MG63 (cell line): ENCODE measurements around the gene STAM2. TPM values are rescaled to one million over a fixed set of nuclear protein-coding genes. Genes with fewer than 3 reads are reported as not detected.
"Not testable (repeated sequence)": the region's sequence is repeated elsewhere in the genome, so short reads cannot be mapped to it uniquely, and the experiment has no call there.

Experiments used
- DNase-seq: peaks from one replicate; pipeline ENCODE4 v3.0.0-alpha.2; 2020
- H3K27me3 ChIP-seq: fragments of 250-450 bp; sonication (Bioruptor Pico); 2 replicates; pipeline ENCODE4 v1.5.1; 2020; ENCODE audit warnings: mild to moderate bottlenecking, moderate library complexity
- H3K36me3 ChIP-seq: fragments of 250-450 bp; sonication (Bioruptor Pico); 2 replicates; pipeline ENCODE4 v1.5.1; 2020; ENCODE audit warnings: mild to moderate bottlenecking, moderate library complexity
- H3K4me3 ChIP-seq: fragments of 250-450 bp; sonication (Bioruptor Pico); 2 replicates; pipeline ENCODE4 v1.5.1; 2020; ENCODE audit warnings: mild to moderate bottlenecking, moderate library complexity
- H3K9me3 ChIP-seq: fragments of 250-450 bp; sonication (Bioruptor Pico); 2 replicates; pipeline ENCODE4 v1.5.1; 2020; ENCODE audit warnings: mild to moderate bottlenecking, moderate library complexity
- total RNA-seq: library from RNA; depleted of rRNA; stranded (reverse); fragments of >200 nt; shearing (Covaris generic); gene quantifications from 2 replicates; pipeline ENCODE4 v1.2.3, GENCODE V29; 2014; ENCODE audit warnings: low replicate concordance; rRNA removed

STAM2 gene
- 31.9 and 33.1 TPM in 2 replicates for total RNA-seq

- no peaks in the 10 kb centered on the region for H3K27me3 ChIP-seq
Measured at GRCh38 chr2:152175368-152176112, at the start of gene STAM2. TSS of gene STAM2 (minus strand) at chr2:152175763. CDS start at chr2:152175642, 121 bp downstream.

GRCh38 chr2:152223977-152224376 is 48.4 kb upstream of the STAM2 start:
- H3K36me3 ChIP-seq: no peaks in the 10 kb centered on the region
- no peaks in the 10 kb centered on the region for H3K27me3 ChIP-seq
- H3K9me3 ChIP-seq: no peaks in the 10 kb centered on the region
- no peak overlapping the region for H3K4me3 ChIP-seq
- DNase-seq: no peak

More at GRCh38 chr2:152175368-152176112, at the start of gene STAM2:
- peak within 1 kb of the TSS; percentile 84 for H3K4me3 ChIP-seq
- no peaks in the 10 kb centered on the region for H3K36me3 ChIP-seq
- DNase-seq: peak; percentile 88
- no peaks in the 10 kb centered on the region for H3K9me3 ChIP-seq

GRCh38 chr2:152222975-152223637 is 47.5 kb upstream of the STAM2 start:
- DNase-seq: peak; percentile 40
- no peak overlapping the region for H3K4me3 ChIP-seq
- H3K36me3 ChIP-seq: no peaks in the 10 kb centered on the region
- no peaks in the 10 kb centered on the region for H3K27me3 ChIP-seq
- H3K9me3 ChIP-seq: no peaks in the 10 kb centered on the region

GRCh38 chr2:152221839-152222238 is 46.3 kb upstream of the STAM2 start:
- H3K4me3 ChIP-seq: no peak overlapping the region
- no peaks in the 10 kb centered on the region for H3K36me3 ChIP-seq
- no peaks in the 10 kb centered on the region for H3K27me3 ChIP-seq
- H3K9me3 ChIP-seq: no peaks in the 10 kb centered on the region
- DNase-seq: peak; percentile 66

GRCh38 chr2:152219077-152219828 is 43.7 kb upstream of the STAM2 start:
- H3K9me3 ChIP-seq: no peaks in the 10 kb centered on the region
- H3K36me3 ChIP-seq: no peaks in the 10 kb centered on the region
- DNase-seq: no peak
- H3K4me3 ChIP-seq: no peak overlapping the region
- H3K27me3 ChIP-seq: no peaks in the 10 kb centered on the region

GRCh38 chr2:152201466-152201830 is 25.9 kb upstream of the STAM2 start:
- Histone ChIP-seq H3K9me3 (peaks cover 7% of the 10 kb centered on the region), H3K27me3 (no peaks in the 10 kb centered on the region), H3K36me3 (no peaks in the 10 kb centered on the region), H3K4me3 (no peak overlapping the region)
- no peak for DNase-seq

- peak; percentile 99 for DNase-seq
- peak overlapping the region; percentile 7 for H3K4me3 ChIP-seq
- H3K36me3 ChIP-seq: no peaks in the 10 kb centered on the region
- H3K27me3 ChIP-seq: no peaks in the 10 kb centered on the region
- H3K9me3 ChIP-seq: peaks cover 7% of the 10 kb centered on the region
Measured at GRCh38 chr2:152200565-152201465, 25.3 kb upstream of the STAM2 start.

GRCh38 chr2:152200101-152200500 is 24.5 kb upstream of the STAM2 start:
- Histone ChIP-seq H3K36me3 (no peaks in the 10 kb centered on the region), H3K9me3 (peaks cover 7% of the 10 kb centered on the region), H3K4me3 (no peak overlapping the region), H3K27me3 (no peaks in the 10 kb centered on the region)
- DNase-seq: no peak

GRCh38 chr2:152198499-152198898 is 22.9 kb upstream of the STAM2 start:
- no peaks in the 10 kb centered on the region for H3K27me3 ChIP-seq
- no peak overlapping the region for H3K4me3 ChIP-seq
- H3K36me3 ChIP-seq: no peaks in the 10 kb centered on the region
- H3K9me3 ChIP-seq: peaks cover 7% of the 10 kb centered on the region
- DNase-seq: no peak

- H3K36me3 ChIP-seq, DNase-seq: not testable (repeated sequence)
Measured at GRCh38 chr2:152197508-152198284, 22.1 kb upstream of the STAM2 start.

GRCh38 chr2:152189622-152190495 is 14.3 kb upstream of the STAM2 start:
- Histone ChIP-seq H3K27me3 (no peaks in the 10 kb centered on the region), H3K36me3 (no peaks in the 10 kb centered on the region), H3K9me3 (no peaks in the 10 kb centered on the region), H3K4me3 (no peak overlapping the region)
- peak; percentile 14 for DNase-seq

More at GRCh38 chr2:152197508-152198284, 22.1 kb upstream of the STAM2 start:
- not testable (repeated sequence) for H3K4me3 ChIP-seq, H3K9me3 ChIP-seq, H3K27me3 ChIP-seq

GRCh38 chr2:152186808-152187207 is 11.2 kb upstream of the STAM2 start:
- not testable (repeated sequence) for H3K9me3 ChIP-seq, DNase-seq, H3K27me3 ChIP-seq

GRCh38 chr2:152186262-152186661 is 10.7 kb upstream of the STAM2 start:
- H3K4me3 ChIP-seq: no peak overlapping the region
- no peak for DNase-seq
- H3K27me3 ChIP-seq: no peaks in the 10 kb centered on the region
- H3K9me3 ChIP-seq: no peaks in the 10 kb centered on the region
- no peaks in the 10 kb centered on the region for H3K36me3 ChIP-seq

More at GRCh38 chr2:152186808-152187207, 11.2 kb upstream of the STAM2 start:
- H3K4me3 ChIP-seq, H3K36me3 ChIP-seq: not testable (repeated sequence)

GRCh38 chr2:152183401-152184073 is 8.0 kb upstream of the STAM2 start:
- Histone ChIP-seq H3K36me3 (no peaks in the 10 kb centered on the region), H3K27me3 (no peaks in the 10 kb centered on the region), H3K4me3 (no peak overlapping the region), H3K9me3 (no peaks in the 10 kb centered on the region)
- DNase-seq: no peak
